HG03025 (cell line): ENCODE data around the gene CRB3.
A peak's percentile ranks its signal among the peaks of the same experiment; 100 is the strongest.

ENCODE experiments used
- ATAC-seq: cut with Tn5 transposase; IDR thresholded peaks from one replicate; pipeline ENCODE4 v1.9.1; 2021; ENCODE audit warnings: mild to moderate bottlenecking, moderate library complexity; ENCODE audit not compliant: unreplicated experiment, low FRiP score

The CRB3 gene

GRCh38 chr19:6431891-6432290 lies 32.2 kb upstream of the CRB3 start:
- no peak for ATAC-seq

GRCh38 chr19:6433165-6433564 lies 30.9 kb upstream of the CRB3 start:
- no peak for ATAC-seq

- ATAC-seq = no peak
Measured at GRCh38 chr19:6433663-6434062, 30.4 kb upstream of the CRB3 start, which contains the start of gene SLC25A41. Gene SLC25A41, minus strand, starts transcription at chr19:6433763. Its CDS starts 70 bp downstream, at chr19:6433693.

GRCh38 chr19:6439743-6440142 lies 24.3 kb upstream of the CRB3 start:
- ATAC-seq = no peak

GRCh38 chr19:6440905-6441304 lies 23.2 kb upstream of the CRB3 start:
- no peak for ATAC-seq

GRCh38 chr19:6442087-6442688 lies 21.9 kb upstream of the CRB3 start:
- no peak for ATAC-seq

- ATAC-seq = no peak
Measured at GRCh38 chr19:6443986-6444385, 20.1 kb upstream of the CRB3 start.

GRCh38 chr19:6446452-6446851 lies 17.6 kb upstream of the CRB3 start:
- no peak for ATAC-seq

- no peak for ATAC-seq
Measured at GRCh38 chr19:6448045-6448444, 16.0 kb upstream of the CRB3 start.

- ATAC-seq = no peak
Measured at GRCh38 chr19:6450166-6450565, 13.9 kb upstream of the CRB3 start.

- ATAC-seq = no peak
Measured at GRCh38 chr19:6451583-6452222, 12.4 kb upstream of the CRB3 start.

GRCh38 chr19:6452223-6452614 lies 11.9 kb upstream of the CRB3 start:
- ATAC-seq = no peak

- ATAC-seq = no peak
Measured at GRCh38 chr19:6452899-6453298, 11.2 kb upstream of the CRB3 start.

- ATAC-seq = no peak
Measured at GRCh38 chr19:6453951-6454565, 10.0 kb upstream of the CRB3 start.

- ATAC-seq = no peak
Measured at GRCh38 chr19:6455924-6456323, 8.1 kb upstream of the CRB3 start.

- ATAC-seq = no peak
Measured at GRCh38 chr19:6457958-6458694, 5.9 kb upstream of the CRB3 start.

- no peak for ATAC-seq
Measured at GRCh38 chr19:6458695-6459261, 5.3 kb upstream of the CRB3 start.

GRCh38 chr19:6459262-6460098 lies 4.6 kb upstream of the CRB3 start, which contains the start of gene SLC25A23:
Gene SLC25A23, minus strand, starts transcription at chr19:6459792. Its CDS starts 164 bp downstream, at chr19:6459628.
- ATAC-seq = peak; percentile 12

GRCh38 chr19:6460099-6460884 lies 3.8 kb upstream of the CRB3 start:
- peak; percentile 66 for ATAC-seq
